OCI-LY1 (cell line): ENCODE results near the gene STK11.

Source experiments
- H2AFZ ChIP-seq: fragments of 200-600 bp; sonication (generic), shearing (Covaris generic); 2 replicates; pipeline ENCODE4 v1.6.0; 2014; ENCODE audit warnings: antibody characterized with exemption, mild to moderate bottlenecking, low read length
- H3F3A ChIP-seq: fragments of 200-600 bp; sonication (generic), shearing (Covaris generic); 2 replicates; pipeline ENCODE4 v1.6.0; 2014; ENCODE audit warnings: mild to moderate bottlenecking, antibody characterized with exemption, low read length, moderate library complexity; ENCODE audit not compliant: insufficient read depth
- H3K27ac ChIP-seq: fragments of 200-600 bp; sonication (generic); 2 replicates; pipeline ENCODE4 v1.5.1; 2014; ENCODE audit warnings: low read length, mixed run types, mild to moderate bottlenecking, low read depth; ENCODE audit not compliant: poor library complexity, severe bottlenecking
- H3K27me3 ChIP-seq: fragments of 200-600 bp; sonication (generic); 2 replicates; pipeline ENCODE4 v1.6.0; 2014; ENCODE audit warnings: antibody characterized with exemption, mild to moderate bottlenecking, low read length, moderate library complexity; ENCODE audit not compliant: insufficient read depth
- H3K36me3 ChIP-seq: fragments of 200-600 bp; sonication (generic); 2 replicates; pipeline ENCODE4 v1.6.1; 2014; ENCODE audit warnings: mild to moderate bottlenecking, antibody characterized with exemption, low read length, moderate library complexity, mixed read lengths; ENCODE audit not compliant: insufficient read depth
- H3K4me1 ChIP-seq: fragments of 200-600 bp; sonication (generic); 2 replicates; pipeline ENCODE4 v1.5.1; 2014; ENCODE audit warnings: mild to moderate bottlenecking, low read length, moderate library complexity; ENCODE audit not compliant: insufficient read depth, severe bottlenecking
- H3K4me2 ChIP-seq: fragments of 200-600 bp; sonication (generic), shearing (Covaris generic); 2 replicates; pipeline ENCODE4 v1.6.1; 2014; ENCODE audit warnings: low read length
- H3K4me3 ChIP-seq: fragments of 200-600 bp; sonication (generic); 2 replicates; pipeline ENCODE4 v1.5.1; 2014; ENCODE audit warnings: low read length, low read depth, mild to moderate bottlenecking, mixed read lengths; ENCODE audit not compliant: poor library complexity, severe bottlenecking
- H3K79me2 ChIP-seq: fragments of 200-600 bp; shearing (Covaris generic); 2 replicates; pipeline ENCODE4 v1.6.1; 2016; ENCODE audit warnings: mixed run types, low read length, mixed read lengths; ENCODE audit not compliant: insufficient read depth
- H3K9ac ChIP-seq: fragments of 200-600 bp; sonication (generic), shearing (Covaris generic); 2 replicates; pipeline ENCODE4 v1.6.1; 2014; ENCODE audit warnings: mild to moderate bottlenecking, low read length, mixed read lengths
- H3K9me2 ChIP-seq: fragments of 200-600 bp; sonication (generic), shearing (Covaris generic); 2 replicates; pipeline ENCODE4 v1.6.1; 2014; ENCODE audit warnings: low read depth, mild to moderate bottlenecking, low read length, mixed read lengths
- H3K9me3 ChIP-seq: fragments of 200-600 bp; shearing (Covaris generic); 2 replicates; pipeline ENCODE4 v1.6.1; 2014; ENCODE audit warnings: low read length, mixed read lengths
- H4K20me1 ChIP-seq: fragments of 200-600 bp; sonication (generic), shearing (Covaris generic); 2 replicates; pipeline ENCODE4 v1.6.0; 2016; ENCODE audit warnings: mild to moderate bottlenecking, low read length; ENCODE audit not compliant: insufficient read depth
- EZH2 ChIP-seq: fragments of 200-600 bp; sonication (generic), shearing (Covaris generic); IDR thresholded peaks from 2 replicates; pipeline ENCODE4 v1.8.0; 2017; ENCODE audit warnings: borderline replicate concordance, mixed run types, mild to moderate bottlenecking, antibody characterized with exemption, low read length, moderate library complexity, mixed read lengths
- TF ChIP-seq, protein P1 (sequence below): fragments of 200-600 bp; sonication (generic), shearing (Covaris generic); IDR thresholded peaks from 2 replicates; pipeline ENCODE4 v1.5.1; 2017; ENCODE audit warnings: mild to moderate bottlenecking, antibody characterized with exemption, low read length, moderate library complexity, mixed read lengths

The STK11 gene

DNA sequence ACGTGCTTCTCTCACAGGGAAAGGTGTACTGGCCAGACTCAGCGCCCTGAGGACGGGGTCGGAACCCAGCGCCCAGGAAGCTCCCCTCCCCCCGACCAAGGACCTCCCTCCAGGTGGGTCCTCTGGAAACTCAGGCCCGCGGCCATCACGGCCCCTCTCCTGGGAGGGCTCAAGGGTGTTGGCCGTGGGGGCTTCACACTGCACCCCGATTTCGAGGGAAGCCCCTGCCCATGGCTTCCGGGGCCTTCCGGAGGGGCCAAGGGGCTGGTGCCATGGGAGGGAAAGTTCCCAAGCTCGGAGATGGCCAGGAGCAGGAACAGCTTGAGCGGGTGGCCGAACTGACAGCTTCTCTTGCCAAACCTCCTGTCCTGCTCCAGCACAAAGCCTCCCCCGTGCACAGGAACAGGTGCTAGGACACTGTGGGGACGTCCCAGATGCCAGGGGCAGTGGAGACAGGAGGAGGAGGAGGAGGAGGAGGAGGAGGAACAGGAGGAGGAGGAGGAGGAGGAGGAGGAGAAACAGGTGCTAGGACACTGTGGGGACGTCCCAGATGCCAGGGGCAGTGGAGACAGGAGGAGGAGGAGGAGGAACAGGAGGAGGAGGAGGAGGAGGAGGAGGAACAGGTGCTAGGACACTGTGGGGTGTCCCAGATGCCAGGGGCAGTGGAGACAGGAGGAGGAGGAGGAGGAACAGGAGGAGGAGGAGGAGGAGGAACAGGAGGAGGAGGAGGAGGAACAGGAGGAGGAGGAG lies 41.5 kb upstream of the STK11 start:
- Histone ChIP-seq H4K20me1 (no peaks in the 10 kb centered on the region), H3K4me1 (no peaks in the 10 kb centered on the region), H3K27ac (no peak overlapping the region), H2AFZ (no peak overlapping the region), H3K36me3 (peaks cover 3% of the 10 kb centered on the region; the same call in 1 of the 2 replicates), H3K9ac (no peak overlapping the region), H3K27me3 (no peaks in the 10 kb centered on the region), H3K79me2 (no peaks in the 10 kb centered on the region), H3K9me3 (no peaks in the 10 kb centered on the region), H3K4me2 (no peak overlapping the region), H3K4me3 (no peak overlapping the region), H3K9me2 (no peaks in the 10 kb centered on the region), H3F3A (no peaks in the 10 kb centered on the region)
- TF ChIP-seq, protein P1, sequence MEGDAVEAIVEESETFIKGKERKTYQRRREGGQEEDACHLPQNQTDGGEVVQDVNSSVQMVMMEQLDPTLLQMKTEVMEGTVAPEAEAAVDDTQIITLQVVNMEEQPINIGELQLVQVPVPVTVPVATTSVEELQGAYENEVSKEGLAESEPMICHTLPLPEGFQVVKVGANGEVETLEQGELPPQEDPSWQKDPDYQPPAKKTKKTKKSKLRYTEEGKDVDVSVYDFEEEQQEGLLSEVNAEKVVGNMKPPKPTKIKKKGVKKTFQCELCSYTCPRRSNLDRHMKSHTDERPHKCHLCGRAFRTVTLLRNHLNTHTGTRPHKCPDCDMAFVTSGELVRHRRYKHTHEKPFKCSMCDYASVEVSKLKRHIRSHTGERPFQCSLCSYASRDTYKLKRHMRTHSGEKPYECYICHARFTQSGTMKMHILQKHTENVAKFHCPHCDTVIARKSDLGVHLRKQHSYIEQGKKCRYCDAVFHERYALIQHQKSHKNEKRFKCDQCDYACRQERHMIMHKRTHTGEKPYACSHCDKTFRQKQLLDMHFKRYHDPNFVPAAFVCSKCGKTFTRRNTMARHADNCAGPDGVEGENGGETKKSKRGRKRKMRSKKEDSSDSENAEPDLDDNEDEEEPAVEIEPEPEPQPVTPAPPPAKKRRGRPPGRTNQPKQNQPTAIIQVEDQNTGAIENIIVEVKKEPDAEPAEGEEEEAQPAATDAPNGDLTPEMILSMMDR = no peak
- TF ChIP-seq EZH2 = no peak

DNA sequence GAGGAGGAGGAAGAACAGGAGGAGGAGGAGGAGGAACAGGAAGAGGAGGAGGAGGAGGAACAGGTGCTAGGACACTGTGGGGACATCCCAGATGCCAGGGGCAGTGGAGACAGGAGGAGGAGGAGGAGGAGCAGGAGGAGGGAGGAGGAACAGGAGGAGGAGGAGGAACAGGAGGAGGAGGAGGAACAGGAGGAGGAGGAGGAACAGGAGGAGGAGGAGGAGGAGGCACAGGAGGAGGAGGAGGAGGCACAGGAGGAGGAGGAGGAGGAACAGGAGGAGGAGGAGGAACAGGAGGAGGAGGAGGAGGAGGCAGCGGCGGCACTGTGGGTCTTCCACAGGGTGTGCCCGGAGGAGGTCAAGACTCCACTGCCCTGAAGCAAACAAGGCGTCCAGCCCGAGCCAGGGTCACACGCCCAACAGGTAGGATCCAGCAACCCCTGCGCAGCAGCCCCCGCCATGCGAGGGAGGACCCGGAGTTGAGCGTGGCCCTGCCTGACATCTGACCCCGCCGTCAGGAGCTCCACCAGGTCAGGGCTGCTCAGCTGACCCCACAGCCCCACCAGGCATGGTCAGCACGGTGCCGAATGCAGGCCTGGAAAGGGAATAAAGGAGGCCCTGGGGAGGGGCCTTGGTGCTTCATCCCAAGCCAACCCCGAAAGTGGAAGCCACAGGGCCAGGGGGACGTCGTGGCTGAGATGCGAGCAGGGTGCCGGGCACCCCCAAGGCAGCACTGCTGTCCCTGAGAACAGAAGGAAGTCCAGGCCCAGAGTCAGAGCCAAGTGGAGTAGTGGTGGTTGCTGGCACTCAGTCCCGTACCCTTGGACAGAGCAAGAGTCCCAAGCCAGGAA lies 40.7 kb upstream of the STK11 start:
- Histone ChIP-seq H4K20me1 (no peaks in the 10 kb centered on the region), H3K9ac (no peak overlapping the region), H3K4me3 (no peak overlapping the region), H3K27me3 (no peaks in the 10 kb centered on the region), H3K4me1 (no peaks in the 10 kb centered on the region), H3K79me2 (no peaks in the 10 kb centered on the region), H3K9me2 (no peaks in the 10 kb centered on the region), H3K36me3 (peaks cover 3% of the 10 kb centered on the region; the same call in 1 of the 2 replicates), H3K9me3 (no peaks in the 10 kb centered on the region), H3K4me2 (no peak overlapping the region), H3F3A (no peaks in the 10 kb centered on the region), H3K27ac (no peak overlapping the region), H2AFZ (no peak overlapping the region)
- TF ChIP-seq, protein P1 = no peak
- TF ChIP-seq EZH2 = no peak

GRCh38 chr19:1166872-1167573 lies 38.6 kb upstream of the STK11 start:
- H3K9ac ChIP-seq = no peak overlapping the region

More at GRCh38 chr19:1166872-1167573, 38.6 kb upstream of the STK11 start:
- no peak overlapping the region for H3K27ac ChIP-seq
- peaks cover 3% of the 10 kb centered on the region; the same call in 1 of the 2 replicates for H3K36me3 ChIP-seq
- H3K4me2 ChIP-seq = no peak overlapping the region
- H3K9me3 ChIP-seq = no peaks in the 10 kb centered on the region
- no peak overlapping the region for H2AFZ ChIP-seq
- H3K4me1 ChIP-seq = peaks cover 2% of the 10 kb centered on the region
- no peak overlapping the region for H3K4me3 ChIP-seq
- H3K9me2 ChIP-seq = no peaks in the 10 kb centered on the region
- TF ChIP-seq, protein P1 = no peak
- TF ChIP-seq EZH2 = no peak
- H4K20me1 ChIP-seq = no peaks in the 10 kb centered on the region
- no peaks in the 10 kb centered on the region for H3K27me3 ChIP-seq
- H3K79me2 ChIP-seq = no peaks in the 10 kb centered on the region
- no peaks in the 10 kb centered on the region for H3F3A ChIP-seq
